OCI-LY7 (cell line): ENCODE measurements around the gene ZSCAN30. TPM values are rescaled to one million over a fixed set of nuclear protein-coding genes. Genes with fewer than 3 reads are reported as not detected.

ENCODE experiments used
- BruUV-seq: library from RNA; stranded (reverse); fragments of 400-500 nt; replicated peaks from 2 replicates; lab custom pipeline; 2021; lab: Mats Ljungman, UMichigan
- CTCF ChIA-PET: fragments of 300-600 bp; sonication (Branson Sonifier 250); formaldehyde crosslinking; loops from one replicate; lab custom pipeline; 2022; ENCODE audit warnings: antibody characterized with exemption; ENCODE audit not compliant: unreplicated experiment; lab: Charles Lee
- POLR2A ChIA-PET: fragments of 300-600 bp; sonication (Branson Sonifier 250); formaldehyde crosslinking; loops from one replicate; lab custom pipeline; 2022; ENCODE audit warnings: antibody characterized with exemption; lab: Charles Lee
- DNase-seq: peaks from one replicate; pipeline ENCODE4 v3.0.0-alpha.2; 2015; ENCODE audit warnings: low spot score
- H2AFZ ChIP-seq: fragments of 200-600 bp; sonication (generic), shearing (Covaris generic); 2 replicates; pipeline ENCODE4 v1.6.1; 2014; ENCODE audit warnings: mild to moderate bottlenecking, antibody characterized with exemption, low read length, moderate library complexity
- H3K27ac ChIP-seq: fragments of 200-600 bp; sonication (generic); 2 replicates; pipeline ENCODE4 v1.5.1; 2014; ENCODE audit warnings: mixed run types, low read depth, mild to moderate bottlenecking, moderate library complexity, low read length, inconsistent platforms; ENCODE audit not compliant: poor library complexity, severe bottlenecking
- H3K36me3 ChIP-seq: fragments of 200-600 bp; sonication (generic); 2 replicates; pipeline ENCODE4 v1.6.1; 2014; ENCODE audit warnings: mild to moderate bottlenecking, antibody characterized with exemption, low read length, moderate library complexity, mixed read lengths; ENCODE audit not compliant: insufficient read depth
- H3K4me1 ChIP-seq: fragments of 200-600 bp; sonication (generic); 2 replicates; pipeline ENCODE4 v1.5.1; 2014; ENCODE audit warnings: mild to moderate bottlenecking, low read length; ENCODE audit not compliant: insufficient read depth, poor library complexity, severe bottlenecking
- H3K4me2 ChIP-seq: fragments of 200-600 bp; sonication (generic); 2 replicates; pipeline ENCODE4 v1.6.1; 2014; ENCODE audit warnings: mild to moderate bottlenecking, low read length
- H3K4me3 ChIP-seq: fragments of 200-600 bp; sonication (generic); 2 replicates; pipeline ENCODE4 v1.5.1; 2014; ENCODE audit warnings: mild to moderate bottlenecking, low read depth, low read length; ENCODE audit not compliant: poor library complexity, severe bottlenecking
- H3K79me2 ChIP-seq: fragments of 200-600 bp; sonication (generic); 2 replicates; pipeline ENCODE4 v1.6.1; 2016; ENCODE audit warnings: low read depth, mild to moderate bottlenecking, low read length, moderate library complexity, mixed read lengths; ENCODE audit not compliant: insufficient read depth
- H3K9me2 ChIP-seq: fragments of 200-600 bp; sonication (generic); 2 replicates; pipeline ENCODE4 v1.6.1; 2016; ENCODE audit warnings: mild to moderate bottlenecking, low read length, mixed read lengths; ENCODE audit not compliant: insufficient read depth
- H3K9me3 ChIP-seq: fragments of 200-600 bp; sonication (generic); 2 replicates; pipeline ENCODE4 v1.6.1; 2014; ENCODE audit warnings: mild to moderate bottlenecking, mixed run types, low read length, mixed read lengths
- H4K20me1 ChIP-seq: fragments of 200-600 bp; sonication (generic); 2 replicates; pipeline ENCODE4 v1.6.1; 2014; ENCODE audit warnings: mild to moderate bottlenecking, antibody characterized with exemption, low read length, moderate library complexity, mixed read lengths; ENCODE audit not compliant: insufficient read depth
- CTCF ChIP-seq: fragments of 200-600 bp; sonication (generic); conservative IDR thresholded peaks from 2 replicates; pipeline ENCODE4 v1.5.1; 2014; ENCODE audit warnings: mild to moderate bottlenecking, antibody characterized with exemption, low read length, moderate library complexity, mixed read lengths
- EZH2phosphoT487 ChIP-seq: fragments of 200-600 bp; sonication (generic); IDR thresholded peaks from 2 replicates; pipeline ENCODE4 v1.6.1; 2018; ENCODE audit warnings: low read depth, borderline replicate concordance, mild to moderate bottlenecking, mixed run types, antibody characterized with exemption, low read length, moderate library complexity, mixed read lengths
- intact Hi-C: fragments of 100-400 bp; cut with micrococcal nuclease; formaldehyde crosslinking; loops from one replicate; pipeline ENCODE4 v1.10.0; 2022; ENCODE audit not compliant: unreplicated experiment
- total RNA-seq, 2 experiments: library from RNA; depleted of rRNA in 1 of 2; stranded (reverse); fragments of >200 nt in 1 of 2; shearing (Covaris generic) in 1 of 2; gene quantifications; 2 replicates each; pipeline ENCODE4 v1.2.3, GENCODE V29; 2014 to 2022

Gene ZSCAN30
- total RNA-seq, 2 experiments from 2014 or later = 4.3 to 7.6 TPM

- Histone ChIP-seq H3K79me2 (no peaks in the 10 kb centered on the region), H3K9me3 (0 out of 2 replicates have a peak, but pooled peaks cover 6% of the 10 kb centered on the region), H4K20me1 (no peaks in the 10 kb centered on the region), H3K9me2 (no peaks in the 10 kb centered on the region), H2AFZ (no peak overlapping the region), H3K27ac (no peak overlapping the region), H3K4me2 (no peak overlapping the region), H3K4me1 (no peaks in the 10 kb centered on the region), H3K4me3 (no peak overlapping the region), H3K36me3 (peaks cover 26% of the 10 kb centered on the region)
- CTCF ChIA-PET = no interaction called here
- POLR2A ChIA-PET = no interaction called here
- TF ChIP-seq CTCF (no peak), EZH2phosphoT487 (no peak)
- intact Hi-C loops = no loop called here
- DNase-seq = no peak
- BruUV-seq = no TSS peak
Measured at GRCh38 chr18:35306588-35307250, 16.7 kb upstream of the ZSCAN30 start.

GRCh38 chr18:35303610-35304009 lies 13.6 kb upstream of the ZSCAN30 start:
- Histone ChIP-seq H3K4me3 (no peak overlapping the region), H3K4me2 (no peak overlapping the region), H3K27ac (no peak overlapping the region), H3K9me2 (no peaks in the 10 kb centered on the region), H3K4me1 (no peaks in the 10 kb centered on the region), H4K20me1 (no peaks in the 10 kb centered on the region), H2AFZ (no peak overlapping the region), H3K9me3 (0 out of 2 replicates have a peak, but pooled peaks cover 6% of the 10 kb centered on the region), H3K36me3 (peaks cover 34% of the 10 kb centered on the region), H3K79me2 (no peaks in the 10 kb centered on the region)
- intact Hi-C loops = no loop called here
- POLR2A ChIA-PET = no interaction called here
- TF ChIP-seq EZH2phosphoT487 = no peak
- TF ChIP-seq CTCF = no peak
- CTCF ChIA-PET = no interaction called here
- BruUV-seq = no TSS peak
- DNase-seq = no peak

GRCh38 chr18:35296060-35296459 lies 6.0 kb upstream of the ZSCAN30 start:
- no peak overlapping the region for H2AFZ ChIP-seq
- intact Hi-C loops = no loop called here
- H3K9me2 ChIP-seq = no peaks in the 10 kb centered on the region
- BruUV-seq = no TSS peak
- no peak overlapping the region for H3K4me3 ChIP-seq
- TF ChIP-seq CTCF (no peak), EZH2phosphoT487 (no peak)
- no peak overlapping the region for H3K27ac ChIP-seq
- POLR2A ChIA-PET = no interaction called here
- no peaks in the 10 kb centered on the region for H3K9me3 ChIP-seq
- CTCF ChIA-PET = no interaction called here
- H3K4me1 ChIP-seq = peaks cover 4% of the 10 kb centered on the region
- no peak for DNase-seq
- no peaks in the 10 kb centered on the region for H4K20me1 ChIP-seq
- H3K4me2 ChIP-seq = no peak overlapping the region
- 0 out of 2 replicates have a peak, but pooled peaks cover 2% of the 10 kb centered on the region for H3K79me2 ChIP-seq
- peaks cover 8% of the 10 kb centered on the region; the same call in 1 of the 2 replicates for H3K36me3 ChIP-seq
